Right ventricle myocardium superior (tissue), 1 donor: ENCODE measurements around the gene MROH2A. TPM values are rescaled to one million over a fixed set of nuclear protein-coding genes. Genes with fewer than 3 reads are reported as not detected.

Source experiments
- ATAC-seq: fragments of 200-7000 bp; cut with Tn5 transposase; one replicate; pipeline ENCODE4 v1.9.1; 2020; ENCODE audit warnings: mild to moderate bottlenecking; ENCODE audit not compliant: poor library complexity
- DNase-seq: peaks from one replicate; pipeline ENCODE4 v3.0.0-alpha.2; 2020
- intact Hi-C: fragments of 100-400 bp; cut with DNase I; formaldehyde crosslinking; loops from one replicate; pipeline ENCODE4 v1.11.2; 2022
- total RNA-seq: library from RNA; stranded (reverse); fragmentation: NEBNext Ultra II Directional; extraction: Animal tissue kit (Norgen Biotek cat#: 25700); gene quantifications from one replicate; pipeline ENCODE4 v1.2.1, GENCODE V29; 2021
- donor health status: DM: no; HTN: yes; CAD: no; lungs with severe emphysema.

MROH2A gene
- total RNA-seq, 1 donor from 2014 or later, result not detected

DNA sequence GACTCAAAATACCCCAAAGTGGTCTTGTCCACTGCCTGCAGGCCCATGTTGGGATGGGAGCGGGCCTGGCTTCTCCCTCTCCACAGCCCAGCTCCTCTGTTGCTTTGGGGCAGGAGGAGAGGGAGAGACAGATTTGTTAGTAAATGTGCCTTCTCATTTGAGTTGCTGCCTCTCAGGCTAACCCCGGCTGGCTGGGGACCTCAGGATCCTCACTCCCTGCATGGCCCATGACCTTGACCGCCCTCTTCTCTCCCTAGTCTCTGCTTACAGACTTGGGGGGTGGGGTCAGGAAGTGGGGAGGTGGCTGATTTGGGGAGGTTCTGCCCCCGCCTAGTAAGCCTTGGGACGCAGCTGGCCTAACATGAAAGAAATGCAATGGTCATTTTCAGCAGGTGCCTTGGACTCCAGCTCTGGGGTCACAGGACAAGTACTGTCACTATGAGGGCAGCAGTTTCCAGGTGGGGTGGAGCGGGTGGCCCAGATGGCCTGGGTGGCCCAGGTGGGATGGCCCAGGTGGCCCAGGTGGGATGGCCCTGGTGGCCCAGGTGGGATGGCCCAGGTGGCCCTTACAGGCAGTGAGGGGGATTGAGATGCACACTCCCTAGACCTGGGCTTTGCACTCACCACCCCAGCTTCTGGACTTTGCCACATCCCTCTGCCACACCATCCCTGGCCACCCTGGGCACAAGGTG lies 52.1 kb downstream of the MROH2A start:
- DNase-seq (no peak), ATAC-seq (no peak)
- intact Hi-C loops, result no loop called here

DNA sequence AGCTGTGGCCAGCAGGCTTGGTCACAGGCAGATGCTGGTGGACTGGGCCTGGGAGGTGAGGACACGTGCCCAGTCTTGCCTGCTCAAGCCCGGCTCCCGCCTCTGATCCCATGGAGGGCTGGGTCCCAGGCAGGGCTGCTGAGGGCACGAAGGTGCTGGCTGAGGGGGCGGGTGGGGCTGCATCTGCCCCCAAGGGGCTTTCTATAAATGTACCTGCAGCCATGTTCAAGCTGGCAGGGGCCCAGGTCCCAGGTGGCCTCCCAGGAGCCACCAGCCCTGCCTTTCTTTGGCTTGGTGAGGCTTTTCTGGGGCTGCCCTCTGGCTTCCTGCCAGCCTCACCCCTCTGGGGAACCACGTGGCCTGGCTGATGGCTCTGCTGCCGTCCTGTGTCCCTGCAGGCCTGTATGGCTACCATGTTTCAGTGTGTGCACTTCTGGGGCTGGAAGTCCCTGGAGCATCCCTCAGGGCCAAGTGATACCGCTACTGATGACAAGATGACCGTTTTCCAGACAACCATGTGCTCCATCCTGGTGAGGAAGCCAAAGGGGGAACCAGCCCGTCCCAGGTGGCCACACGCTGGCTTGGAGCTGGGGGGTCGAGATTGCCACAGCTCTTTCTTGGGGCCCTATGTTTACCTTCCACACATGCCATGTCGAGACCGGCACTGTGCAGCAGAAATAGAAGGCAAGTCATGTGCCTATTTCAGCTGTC lies 53.0 kb downstream of the MROH2A start:
- ATAC-seq (no peak), DNase-seq (no peak)
- intact Hi-C loops, result no loop called here

DNA sequence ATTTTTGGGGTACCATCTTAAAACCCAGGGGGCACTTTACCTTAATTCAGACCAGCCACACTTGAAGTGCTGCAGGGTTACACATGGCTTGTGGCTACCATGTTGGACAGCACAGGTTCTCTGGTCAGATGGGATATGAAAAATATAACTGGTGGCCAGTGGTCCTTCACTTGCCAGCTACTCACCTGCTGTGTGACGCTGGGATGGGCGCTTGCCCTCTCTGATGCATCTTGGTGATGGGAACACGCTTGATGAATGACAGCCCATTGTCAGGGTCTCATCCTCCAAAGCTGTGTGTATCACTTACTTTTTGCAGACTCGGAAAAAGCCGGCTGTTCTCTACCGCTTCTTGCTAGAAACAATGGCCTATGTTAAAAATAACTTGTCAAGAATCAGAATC lies 53.7 kb downstream of the MROH2A start:
- ATAC-seq (no peak), DNase-seq (no peak)
- intact Hi-C loops, result no loop called here

DNA sequence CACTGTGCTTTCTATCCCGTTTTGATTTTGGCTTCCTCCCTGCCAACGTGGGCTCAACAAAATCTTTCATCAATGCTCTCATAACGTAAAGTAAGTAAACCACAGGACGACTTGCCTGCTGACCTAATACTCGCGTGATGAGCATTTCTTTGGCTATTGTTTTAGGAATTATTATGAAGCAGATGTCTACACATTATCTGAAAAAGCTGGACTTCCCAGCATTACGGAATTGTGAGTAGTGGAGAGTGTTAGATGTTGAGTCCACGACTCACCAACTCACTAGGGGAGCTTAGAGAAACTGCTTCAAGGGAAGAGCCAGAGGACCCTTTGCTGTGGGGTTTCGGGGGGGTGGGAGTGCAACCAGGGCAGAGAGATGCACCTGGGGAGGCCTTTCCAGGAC lies 54.3 kb downstream of the MROH2A start:
- ATAC-seq (no peak), DNase-seq (no peak)

DNA sequence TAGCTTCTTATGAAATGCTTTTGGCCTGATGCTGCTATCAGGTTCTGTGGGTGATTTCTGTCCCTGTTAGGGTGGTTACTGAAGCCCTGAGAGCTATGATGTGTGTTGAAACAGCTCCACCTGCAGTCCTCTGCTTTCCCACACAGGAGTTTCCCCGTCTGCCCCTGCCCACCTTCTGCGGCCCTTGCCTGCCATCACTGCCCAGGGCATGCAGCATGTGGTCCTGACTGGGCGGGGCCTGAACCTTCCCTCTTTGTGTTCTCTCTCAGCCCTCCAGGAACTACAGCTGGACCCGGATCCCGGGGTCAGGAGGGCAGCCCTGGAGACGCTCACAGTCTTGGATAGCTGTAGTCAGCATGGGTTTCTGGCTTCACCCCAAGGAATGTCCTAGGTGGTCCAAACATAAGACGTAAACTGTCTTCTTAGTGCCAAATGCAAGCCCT lies 54.8 kb downstream of the MROH2A start:
- intact Hi-C loops, result no loop called here
- DNase-seq (no peak), ATAC-seq (no peak)

More for the DNA sequence above, 54.3 kb downstream of the MROH2A start:
- intact Hi-C loops, result no loop called here

DNA sequence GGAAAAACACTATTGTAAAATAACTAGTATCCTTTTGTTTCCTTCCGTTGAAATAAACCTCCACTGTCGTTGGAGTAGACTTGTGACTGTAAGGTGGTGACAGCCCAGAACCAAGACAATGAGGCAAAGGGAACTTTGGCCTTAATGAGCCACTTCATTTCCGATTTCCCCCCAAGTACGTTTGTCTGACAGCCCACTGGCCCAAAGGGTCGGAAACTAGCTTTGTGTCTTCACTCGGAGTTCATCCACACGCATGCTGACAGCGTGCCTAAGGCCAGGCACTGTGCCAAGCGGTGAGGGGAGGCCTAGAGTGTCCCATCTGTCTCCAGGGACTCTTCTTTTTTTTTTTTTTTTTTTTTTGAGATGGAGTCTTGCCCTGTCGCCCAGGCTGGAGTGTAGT lies 55.2 kb downstream of the MROH2A start:
- ATAC-seq (no peak), DNase-seq (no peak)
- intact Hi-C loops, result no loop called here

DNA sequence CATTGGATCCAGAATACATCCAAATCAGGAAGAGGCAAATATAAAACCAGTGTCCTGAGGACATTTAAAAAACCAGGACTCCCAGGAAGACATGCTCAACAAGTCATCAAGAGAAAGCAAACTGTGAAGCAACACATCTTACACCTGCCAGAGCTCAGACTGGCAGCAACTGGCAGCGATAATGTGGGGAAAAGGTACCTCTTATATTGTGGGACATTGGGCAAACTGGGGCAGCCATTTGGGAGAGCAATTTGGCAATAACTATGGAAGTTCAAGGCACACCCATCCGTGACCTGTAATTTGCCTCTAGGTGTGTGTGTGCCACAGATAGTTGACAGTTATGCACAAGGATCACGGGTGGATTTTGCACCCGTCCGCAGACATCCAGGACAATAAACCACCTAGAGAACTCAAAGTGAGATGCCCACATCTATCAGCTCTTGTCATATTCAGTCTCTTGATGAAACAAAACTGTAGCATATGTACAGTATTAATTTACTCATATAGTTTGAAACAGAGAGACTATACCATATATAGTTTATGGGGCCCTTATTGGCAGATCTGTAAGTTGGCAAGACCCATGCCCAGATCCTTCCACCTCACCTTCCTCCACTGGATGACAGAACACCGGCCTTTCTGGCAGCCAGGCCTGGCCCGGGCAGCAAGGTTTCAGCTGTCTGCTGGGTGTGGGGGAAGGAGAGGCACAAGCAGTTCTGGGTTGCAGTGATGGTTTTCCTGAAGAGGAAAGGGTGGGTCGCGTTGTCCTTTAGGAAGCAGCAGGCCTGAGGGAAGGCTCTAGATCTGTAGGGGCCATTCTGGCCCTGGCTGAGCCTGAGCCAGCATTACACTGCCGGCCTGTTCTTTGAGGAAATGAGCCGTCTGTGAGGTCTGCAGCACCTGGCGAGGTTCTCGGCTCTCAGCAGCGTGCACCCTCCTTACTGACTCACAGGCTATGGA lies 57.4 kb downstream of the MROH2A start:
- ATAC-seq (no peak), DNase-seq (no peak)
- intact Hi-C loops, result no loop called here

DNA sequence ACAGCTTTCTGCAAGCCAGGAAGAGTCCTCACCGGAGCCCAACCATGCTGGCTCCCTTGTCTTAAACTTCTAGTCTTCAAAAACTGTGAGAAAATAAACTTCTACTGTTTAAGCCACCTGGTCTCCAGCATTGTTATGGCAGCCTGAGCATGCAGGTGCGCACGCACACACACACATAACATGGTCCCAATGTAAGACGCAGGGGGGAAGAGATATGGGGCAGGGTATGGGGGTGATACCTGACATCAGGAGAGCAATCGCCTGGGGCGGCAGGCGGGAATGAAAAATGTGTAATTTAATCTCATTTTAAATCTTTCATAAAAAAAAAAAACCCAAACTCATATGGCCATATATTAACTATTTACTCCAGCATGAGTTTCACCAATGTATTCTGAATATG lies 58.2 kb downstream of the MROH2A start:
- ATAC-seq (no peak), DNase-seq (no peak)
- intact Hi-C loops, result no loop called here

DNA sequence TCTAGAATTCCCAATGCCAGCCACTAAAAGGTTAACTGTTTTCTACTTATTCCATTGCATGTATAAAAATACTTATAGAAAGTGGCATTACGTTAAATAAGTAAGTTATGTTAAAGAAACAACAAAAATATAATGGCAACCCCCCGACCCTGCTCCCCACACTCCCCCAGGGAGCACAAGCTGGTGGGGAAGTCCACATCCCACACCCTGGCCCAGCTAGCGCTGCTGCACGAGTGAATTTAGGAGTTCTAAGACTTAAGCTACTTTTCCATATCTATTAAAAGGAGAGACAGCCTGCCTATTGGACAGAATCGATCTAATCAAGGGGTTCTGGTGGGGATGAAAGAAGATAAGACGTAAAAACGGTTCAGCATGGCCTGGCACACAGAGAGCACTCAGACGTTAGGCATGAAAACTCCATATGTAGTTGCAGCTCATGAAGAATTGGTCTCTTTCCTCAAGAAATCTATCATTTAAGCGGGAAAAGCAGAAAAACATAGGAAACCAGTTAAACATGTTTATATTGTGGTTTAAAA lies 59.6 kb downstream of the MROH2A start:
- intact Hi-C loops, result no loop called here
- no peak for ATAC-seq

DNA sequence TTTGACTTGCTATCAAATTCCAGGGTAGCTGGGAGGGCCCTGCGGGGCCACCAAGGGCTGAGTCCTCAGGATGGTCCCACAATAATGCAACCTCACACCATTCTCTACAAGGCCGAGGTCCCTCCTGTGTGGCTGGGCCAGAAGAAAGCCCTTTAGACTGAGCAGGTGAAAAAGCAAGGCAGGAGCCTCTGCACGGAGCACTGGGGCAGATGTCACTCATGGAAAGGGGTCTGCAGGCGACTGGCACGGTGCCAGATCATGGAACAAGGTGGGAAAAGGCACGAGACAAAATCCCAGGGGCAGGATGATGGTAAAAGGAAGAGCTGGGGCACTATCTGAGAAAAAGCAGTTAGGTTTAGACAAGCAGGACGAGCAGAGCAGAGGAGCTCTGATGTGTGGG lies 60.1 kb downstream of the MROH2A start:
- DNase-seq (no peak), ATAC-seq (no peak)

More for the DNA sequence above, 59.6 kb downstream of the MROH2A start:
- DNase-seq, result no peak

DNA sequence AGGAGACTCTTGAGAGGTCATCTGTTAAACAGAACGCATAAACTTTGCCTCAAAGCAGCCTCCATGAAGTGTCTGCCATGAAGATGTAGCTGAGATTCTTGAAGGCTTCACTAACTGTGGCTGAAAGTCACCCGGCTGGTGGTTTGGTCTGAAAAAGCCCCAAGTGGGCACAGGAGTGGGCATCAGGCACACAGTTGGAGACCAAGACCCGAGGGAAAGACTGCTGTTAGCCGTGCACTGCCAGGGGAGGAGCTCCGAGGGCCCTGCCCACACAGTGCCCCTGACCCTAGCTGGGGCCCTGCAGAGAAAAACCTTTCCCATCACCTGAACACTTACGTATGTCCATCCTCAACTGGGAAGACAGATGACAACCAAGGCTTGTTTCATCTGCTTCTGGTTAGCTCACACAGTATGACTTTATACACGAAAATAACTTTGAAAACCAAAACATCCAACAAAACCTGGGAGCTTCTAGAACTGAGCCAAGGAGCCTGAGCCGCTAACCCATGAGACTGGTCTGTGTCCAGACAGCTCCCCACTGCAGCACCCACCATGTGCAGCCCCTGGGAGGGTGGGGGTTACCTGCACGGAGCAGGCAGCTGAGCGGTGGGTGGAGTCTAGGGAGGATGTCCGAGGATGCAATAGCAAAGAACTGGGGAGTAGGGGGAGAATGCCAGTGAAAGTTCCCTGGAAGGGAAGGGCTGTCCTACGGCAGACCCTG lies 60.8 kb downstream of the MROH2A start:
- DNase-seq (no peak), ATAC-seq (no peak)
- intact Hi-C loops, result no loop called here

More for the DNA sequence above, 60.1 kb downstream of the MROH2A start:
- intact Hi-C loops, result no loop called here

DNA sequence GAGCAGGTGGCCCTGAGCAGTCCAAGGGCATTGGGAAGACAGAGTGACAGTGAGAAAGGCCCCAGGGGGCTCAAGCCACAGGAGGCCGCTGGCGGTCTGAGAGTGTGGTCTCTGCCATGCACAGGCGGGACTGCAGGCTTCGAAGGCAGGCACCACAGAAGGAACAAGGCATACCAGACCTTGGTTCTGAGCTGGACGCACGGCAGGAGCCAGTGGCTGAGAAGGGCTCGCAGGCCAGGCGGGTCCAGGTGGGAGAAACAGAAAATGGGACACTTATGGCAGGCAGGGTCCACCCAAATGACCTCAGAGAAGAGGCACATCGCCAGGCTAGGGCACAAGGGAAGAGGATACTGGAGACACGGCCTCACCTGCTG lies 61.3 kb downstream of the MROH2A start:
- intact Hi-C loops, result no loop called here
- DNase-seq (no peak), ATAC-seq (no peak)

DNA sequence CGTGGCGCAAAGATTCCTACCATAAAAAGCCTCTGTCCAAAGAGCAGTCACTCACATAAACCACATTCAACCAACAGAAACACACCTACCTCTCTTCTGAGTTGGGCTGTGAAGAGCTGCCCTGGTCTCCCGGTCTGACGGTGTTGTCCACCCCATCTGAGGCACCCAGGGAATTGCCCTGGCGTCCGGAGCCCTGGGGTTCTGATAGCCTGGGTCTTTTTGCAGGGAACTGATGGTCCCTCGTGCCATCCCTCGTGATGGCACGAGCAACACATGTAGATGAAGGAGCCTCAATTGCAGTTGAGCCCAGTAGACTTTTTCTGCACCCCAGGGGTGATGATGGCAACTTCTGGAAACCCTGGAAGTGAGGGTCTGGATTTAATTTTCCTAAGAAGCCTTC lies 62.4 kb downstream of the MROH2A start:
- DNase-seq (no peak), ATAC-seq (no peak)
- intact Hi-C loops, result no loop called here

DNA sequence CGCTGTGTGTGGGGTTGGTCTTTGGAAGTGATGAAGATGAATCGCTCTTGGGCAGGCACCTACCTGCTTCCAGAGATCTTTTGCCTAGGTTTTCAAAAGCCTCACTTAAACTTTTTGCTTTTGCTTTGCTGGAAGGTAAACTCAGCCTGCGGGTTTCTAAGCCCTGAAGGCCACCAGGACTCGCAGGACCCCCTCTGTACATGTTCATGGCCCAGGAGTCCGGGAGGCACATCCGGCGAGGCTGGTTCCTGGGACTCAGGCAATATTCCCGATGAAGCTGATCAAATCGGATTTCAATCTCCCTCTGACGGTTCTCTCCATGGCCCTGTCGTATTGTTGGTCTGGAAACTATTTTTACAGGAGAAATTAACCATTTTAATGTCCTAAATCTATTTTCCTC lies 63.1 kb downstream of the MROH2A start:
- intact Hi-C loops, result no loop called here

DNA sequence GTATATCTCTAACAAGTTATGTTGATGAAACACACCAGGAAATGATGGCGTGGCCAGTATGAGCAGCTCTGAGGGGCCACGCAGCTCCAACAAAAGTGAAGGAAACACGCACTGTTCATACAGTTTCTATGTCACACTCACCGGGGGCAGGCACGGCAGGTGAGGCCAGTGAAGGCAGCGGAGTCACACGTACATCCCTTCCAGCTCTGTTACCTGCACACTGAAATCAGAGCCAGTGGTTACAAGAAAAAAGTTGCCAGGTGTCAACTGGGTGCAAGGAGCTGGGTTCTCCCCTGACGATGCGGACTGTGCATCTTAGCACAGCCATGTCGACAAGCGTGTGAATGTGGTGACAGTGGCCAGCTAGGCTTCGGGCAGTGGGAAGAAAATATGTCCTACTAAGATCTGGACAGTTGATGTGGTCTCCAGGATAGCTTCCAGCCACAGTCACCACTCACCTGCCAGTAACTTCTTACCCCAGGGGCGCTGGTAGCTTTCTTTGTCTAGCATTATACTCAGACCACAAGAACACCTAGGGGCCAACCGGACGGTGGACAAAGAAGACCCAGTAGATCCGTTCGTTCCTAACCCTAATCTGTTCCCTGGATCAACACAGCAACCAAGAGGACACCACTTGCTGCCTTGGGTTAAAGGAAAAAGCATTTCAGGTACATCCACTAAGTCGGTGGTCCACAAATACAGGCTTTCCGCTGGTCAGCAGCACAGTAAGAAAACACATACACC lies 66.1 kb downstream of the MROH2A start:
- ATAC-seq (no peak), DNase-seq (no peak)
- intact Hi-C loops, result no loop called here

More for the DNA sequence above, 63.1 kb downstream of the MROH2A start:
- DNase-seq (no peak), ATAC-seq (no peak)

DNA sequence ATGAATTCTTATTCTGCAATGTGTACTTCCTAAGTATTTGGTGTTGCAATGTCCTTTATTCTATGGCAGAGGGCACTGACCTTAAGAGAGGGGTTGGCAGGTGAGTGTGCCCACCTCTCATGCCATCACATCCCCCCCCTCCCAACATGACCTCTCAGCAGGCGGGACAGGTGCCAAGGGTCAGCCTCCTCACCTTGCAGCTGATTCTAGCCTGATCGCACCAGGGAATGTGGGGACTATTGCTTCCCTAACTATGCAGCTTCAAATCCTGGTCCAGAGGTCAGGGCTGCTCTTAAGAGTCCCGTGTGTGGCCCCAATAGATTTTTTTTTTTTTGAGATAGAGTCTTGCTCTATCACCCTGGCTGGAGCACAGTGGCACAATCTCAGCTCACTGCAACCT lies 66.7 kb downstream of the MROH2A start:
- no peak for ATAC-seq
- intact Hi-C loops, result no loop called here
- DNase-seq, result no peak

DNA sequence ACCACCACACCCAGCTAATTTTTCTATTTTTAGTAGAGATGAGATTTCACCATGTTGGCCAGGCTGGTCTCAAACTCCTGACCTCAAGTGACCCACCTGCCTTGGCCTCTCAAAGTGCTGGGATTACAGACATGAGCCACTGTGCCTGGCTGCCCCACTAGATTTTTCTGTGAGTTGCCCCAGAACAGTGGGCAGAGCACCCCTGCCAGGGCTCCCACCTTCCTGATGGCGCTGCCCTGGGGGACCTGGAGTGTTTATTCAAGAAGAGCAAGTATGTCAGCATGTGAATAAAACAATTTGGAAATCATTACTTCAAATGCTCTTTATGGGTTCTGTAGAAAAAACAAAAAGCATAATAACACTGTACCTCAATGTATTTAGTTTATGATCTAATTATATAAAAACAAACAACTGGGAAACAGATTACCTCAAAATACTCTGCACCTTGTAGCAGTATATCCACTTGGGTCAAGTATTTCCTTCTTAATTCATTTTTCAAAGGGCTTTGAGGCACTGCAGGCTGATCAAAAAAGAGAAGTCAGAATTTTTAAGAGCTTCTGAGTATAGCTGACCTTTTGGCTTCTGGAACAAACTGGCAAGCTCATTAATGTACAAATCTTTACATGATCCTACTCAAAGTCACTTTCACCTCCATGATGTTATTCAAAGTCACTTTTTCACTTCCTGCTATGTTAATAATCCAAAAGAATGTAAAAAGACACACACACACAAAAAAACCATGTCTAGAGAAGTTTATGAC lies 67.4 kb downstream of the MROH2A start:
- ATAC-seq (no peak), DNase-seq (no peak)
- intact Hi-C loops, result no loop called here
